ENCODE measurements around the gene KRT73.

The KRT73 gene

GRCh38 chr12:52645120-52645761 is 26.9 kb upstream of the KRT73 start:
- no peak for DNase-seq

GRCh38 chr12:52644078-52644415 is 25.7 kb upstream of the KRT73 start:
- no peak for DNase-seq

- no peak for DNase-seq
Observed at GRCh38 chr12:52643233-52644077, 25.1 kb upstream of the KRT73 start.

GRCh38 chr12:52641468-52641867 is 23.1 kb upstream of the KRT73 start:
- DNase-seq: no peak

GRCh38 chr12:52637299-52637698 is 18.9 kb upstream of the KRT73 start:
- DNase-seq: no peak

- DNase-seq: no peak
Observed at GRCh38 chr12:52636592-52637258, 18.4 kb upstream of the KRT73 start.

GRCh38 chr12:52636189-52636588 is 17.8 kb upstream of the KRT73 start:
- no peak for DNase-seq

GRCh38 chr12:52634266-52635056 is 16.1 kb upstream of the KRT73 start:
- no peak for DNase-seq

GRCh38 chr12:52633383-52633782 is 15.0 kb upstream of the KRT73 start:
- no peak for DNase-seq

GRCh38 chr12:52632656-52633055 is 14.3 kb upstream of the KRT73 start:
- DNase-seq: no peak

- no peak for DNase-seq
Observed at GRCh38 chr12:52631676-52632459, 13.5 kb upstream of the KRT73 start.

- no peak for DNase-seq
Observed at GRCh38 chr12:52631264-52631663, 12.9 kb upstream of the KRT73 start.

- DNase-seq: no peak
Observed at GRCh38 chr12:52630599-52631200, 12.3 kb upstream of the KRT73 start.

GRCh38 chr12:52630008-52630500 is 11.7 kb upstream of the KRT73 start:
- no peak for DNase-seq

- no peak for DNase-seq
Observed at GRCh38 chr12:52629281-52630007, 11.1 kb upstream of the KRT73 start.

GRCh38 chr12:52628841-52629240 is 10.5 kb upstream of the KRT73 start:
- no peak for DNase-seq

- DNase-seq: no peak
Observed at GRCh38 chr12:52628111-52628507, 9.8 kb upstream of the KRT73 start.

- no peak for DNase-seq
Observed at GRCh38 chr12:52627395-52628110, 9.2 kb upstream of the KRT73 start.

GRCh38 chr12:52622349-52622748 is 4.0 kb upstream of the KRT73 start:
- DNase-seq: no peak

GRCh38 chr12:52618866-52619265 is 507 bp upstream of the KRT73 start:
- no peak for DNase-seq
